OCI-LY1 (cell line): Measurements from ENCODE around the gene SLC1A2.

Experiments
- H2AFZ ChIP-seq: fragments of 200-600 bp; sonication (generic), shearing (Covaris generic); 2 replicates; pipeline ENCODE4 v1.6.0; 2014; ENCODE audit warnings: antibody characterized with exemption, mild to moderate bottlenecking, low read length
- H3F3A ChIP-seq: fragments of 200-600 bp; sonication (generic), shearing (Covaris generic); 2 replicates; pipeline ENCODE4 v1.6.0; 2014; ENCODE audit warnings: mild to moderate bottlenecking, antibody characterized with exemption, low read length, moderate library complexity; ENCODE audit not compliant: insufficient read depth
- H3K27ac ChIP-seq: fragments of 200-600 bp; sonication (generic); 2 replicates; pipeline ENCODE4 v1.5.1; 2014; ENCODE audit warnings: low read length, mixed run types, mild to moderate bottlenecking, low read depth; ENCODE audit not compliant: poor library complexity, severe bottlenecking
- H3K27me3 ChIP-seq: fragments of 200-600 bp; sonication (generic); 2 replicates; pipeline ENCODE4 v1.6.0; 2014; ENCODE audit warnings: antibody characterized with exemption, mild to moderate bottlenecking, low read length, moderate library complexity; ENCODE audit not compliant: insufficient read depth
- H3K36me3 ChIP-seq: fragments of 200-600 bp; sonication (generic); 2 replicates; pipeline ENCODE4 v1.6.1; 2014; ENCODE audit warnings: mild to moderate bottlenecking, antibody characterized with exemption, low read length, moderate library complexity, mixed read lengths; ENCODE audit not compliant: insufficient read depth
- H3K4me1 ChIP-seq: fragments of 200-600 bp; sonication (generic); 2 replicates; pipeline ENCODE4 v1.5.1; 2014; ENCODE audit warnings: mild to moderate bottlenecking, low read length, moderate library complexity; ENCODE audit not compliant: insufficient read depth, severe bottlenecking
- H3K4me2 ChIP-seq: fragments of 200-600 bp; sonication (generic), shearing (Covaris generic); 2 replicates; pipeline ENCODE4 v1.6.1; 2014; ENCODE audit warnings: low read length
- H3K4me3 ChIP-seq: fragments of 200-600 bp; sonication (generic); 2 replicates; pipeline ENCODE4 v1.5.1; 2014; ENCODE audit warnings: low read length, low read depth, mild to moderate bottlenecking, mixed read lengths; ENCODE audit not compliant: poor library complexity, severe bottlenecking
- H3K79me2 ChIP-seq: fragments of 200-600 bp; shearing (Covaris generic); 2 replicates; pipeline ENCODE4 v1.6.1; 2016; ENCODE audit warnings: mixed run types, low read length, mixed read lengths; ENCODE audit not compliant: insufficient read depth
- H3K9ac ChIP-seq: fragments of 200-600 bp; sonication (generic), shearing (Covaris generic); 2 replicates; pipeline ENCODE4 v1.6.1; 2014; ENCODE audit warnings: mild to moderate bottlenecking, low read length, mixed read lengths
- H3K9me2 ChIP-seq: fragments of 200-600 bp; sonication (generic), shearing (Covaris generic); 2 replicates; pipeline ENCODE4 v1.6.1; 2014; ENCODE audit warnings: low read depth, mild to moderate bottlenecking, low read length, mixed read lengths
- H3K9me3 ChIP-seq: fragments of 200-600 bp; shearing (Covaris generic); 2 replicates; pipeline ENCODE4 v1.6.1; 2014; ENCODE audit warnings: low read length, mixed read lengths
- H4K20me1 ChIP-seq: fragments of 200-600 bp; sonication (generic), shearing (Covaris generic); 2 replicates; pipeline ENCODE4 v1.6.0; 2016; ENCODE audit warnings: mild to moderate bottlenecking, low read length; ENCODE audit not compliant: insufficient read depth
- CTCF ChIP-seq: fragments of 200-600 bp; sonication (generic), shearing (Covaris generic); IDR thresholded peaks from 2 replicates; pipeline ENCODE4 v1.5.1; 2017; ENCODE audit warnings: mild to moderate bottlenecking, antibody characterized with exemption, low read length, moderate library complexity, mixed read lengths
- EZH2 ChIP-seq: fragments of 200-600 bp; sonication (generic), shearing (Covaris generic); IDR thresholded peaks from 2 replicates; pipeline ENCODE4 v1.8.0; 2017; ENCODE audit warnings: borderline replicate concordance, mixed run types, mild to moderate bottlenecking, antibody characterized with exemption, low read length, moderate library complexity, mixed read lengths

SLC1A2 gene

GRCh38 chr11:35420371-35420770, 1.0 kb upstream of the SLC1A2 start:
- no peak overlapping the region for H2AFZ ChIP-seq
- no peak overlapping the region for H3K9ac ChIP-seq
- no peak overlapping the region for H3K4me3 ChIP-seq
- H3F3A ChIP-seq, result no peaks in the 10 kb centered on the region
- no peaks in the 10 kb centered on the region for H3K9me2 ChIP-seq
- H3K79me2 ChIP-seq, result no peaks in the 10 kb centered on the region
- no peaks in the 10 kb centered on the region for H3K4me1 ChIP-seq
- no peaks in the 10 kb centered on the region for H3K36me3 ChIP-seq
- H3K4me2 ChIP-seq, result no peak overlapping the region
- no peaks in the 10 kb centered on the region for H3K27me3 ChIP-seq
- no peaks in the 10 kb centered on the region for H4K20me1 ChIP-seq
- TF ChIP-seq EZH2 (no peak), CTCF (no peak)
- no peak overlapping the region for H3K27ac ChIP-seq
- H3K9me3 ChIP-seq, result no peaks in the 10 kb centered on the region

- no peaks in the 10 kb centered on the region for H3K9me3 ChIP-seq
- no peaks in the 10 kb centered on the region for H3K9me2 ChIP-seq
- H3K4me1 ChIP-seq, result no peaks in the 10 kb centered on the region
- no peak overlapping the region for H3K4me3 ChIP-seq
- no peaks in the 10 kb centered on the region for H3K27me3 ChIP-seq
- H3K27ac ChIP-seq, result no peak overlapping the region
- no peaks in the 10 kb centered on the region for H3F3A ChIP-seq
- no peaks in the 10 kb centered on the region for H3K79me2 ChIP-seq
- no peaks in the 10 kb centered on the region for H3K36me3 ChIP-seq
- no peak overlapping the region for H3K9ac ChIP-seq
- no peak overlapping the region for H3K4me2 ChIP-seq
- TF ChIP-seq EZH2, result no peak
- no peak for TF ChIP-seq CTCF
- no peaks in the 10 kb centered on the region for H4K20me1 ChIP-seq
- no peak overlapping the region for H2AFZ ChIP-seq
Observed at GRCh38 chr11:35419830-35420333, 524 bp upstream of the SLC1A2 start.

- Histone ChIP-seq H2AFZ (no peak overlapping the region), H3K79me2 (no peaks in the 10 kb centered on the region), H3K9me2 (no peaks in the 10 kb centered on the region), H4K20me1 (no peaks in the 10 kb centered on the region), H3K36me3 (no peaks in the 10 kb centered on the region), H3K4me1 (no peaks in the 10 kb centered on the region), H3K9me3 (no peaks in the 10 kb centered on the region), H3K4me2 (no peak overlapping the region), H3K27me3 (no peaks in the 10 kb centered on the region), H3K9ac (no peak overlapping the region), H3K4me3 (no peak overlapping the region), H3F3A (no peaks in the 10 kb centered on the region), H3K27ac (no peak overlapping the region)
- TF ChIP-seq EZH2 (no peak), CTCF (no peak)
Observed at GRCh38 chr11:35418282-35419183, 825 bp downstream of the SLC1A2 start.
